GM21723 (cell line): ENCODE results near the gene NOL9.
"Not testable (repeated sequence)": the region's sequence is repeated elsewhere in the genome, so short reads cannot be mapped to it uniquely, and the experiment has no call there.

ENCODE experiments used
- ATAC-seq: cut with Tn5 transposase; IDR thresholded peaks from one replicate; pipeline ENCODE4 v1.9.1; 2021; ENCODE audit warnings: mild to moderate bottlenecking, moderate library complexity; ENCODE audit not compliant: unreplicated experiment

Gene NOL9

GRCh38 chr1:6574818-6575217 is 20.5 kb upstream of the NOL9 start:
- ATAC-seq: no peak

- no peak for ATAC-seq
Observed at GRCh38 chr1:6574025-6574620, 19.8 kb upstream of the NOL9 start.

GRCh38 chr1:6572653-6573383 is 18.5 kb upstream of the NOL9 start:
- ATAC-seq: no peak

GRCh38 chr1:6570987-6571386 is 16.7 kb upstream of the NOL9 start:
- no peak for ATAC-seq

GRCh38 chr1:6570100-6570499 is 15.8 kb upstream of the NOL9 start:
- ATAC-seq: no peak

GRCh38 chr1:6569033-6569432 is 14.7 kb upstream of the NOL9 start:
- no peak for ATAC-seq

- ATAC-seq: no peak
Observed at GRCh38 chr1:6560267-6560666, 6.0 kb upstream of the NOL9 start.

- ATAC-seq: not testable (repeated sequence)
Observed at GRCh38 chr1:6559161-6559560, 4.8 kb upstream of the NOL9 start.

- ATAC-seq: no peak
Observed at GRCh38 chr1:6557597-6557996, 3.3 kb upstream of the NOL9 start.

GRCh38 chr1:6554907-6555778 is 830 bp upstream of the NOL9 start, which contains the start of gene TAS1R1:
Gene TAS1R1 (plus strand): TSS chr1:6555307. CDS start chr1:6555374, 67 bp downstream.
- ATAC-seq: no peak

GRCh38 chr1:6547301-6547700 is 7.0 kb downstream of the NOL9 start:
- ATAC-seq: no peak

GRCh38 chr1:6546326-6546725 is 8.0 kb downstream of the NOL9 start:
- ATAC-seq: no peak

- no peak for ATAC-seq
Observed at GRCh38 chr1:6545276-6546112, 8.8 kb downstream of the NOL9 start.

GRCh38 chr1:6544831-6545230 is 9.5 kb downstream of the NOL9 start:
- no peak for ATAC-seq

- no peak for ATAC-seq
Observed at GRCh38 chr1:6538956-6539355, 15.4 kb downstream of the NOL9 start.

- ATAC-seq: no peak
Observed at GRCh38 chr1:6536291-6536690, 18.0 kb downstream of the NOL9 start.

GRCh38 chr1:6535214-6535613 is 19.1 kb downstream of the NOL9 start:
- ATAC-seq: no peak

- no peak for ATAC-seq
Observed at GRCh38 chr1:6534248-6534822, 20.0 kb downstream of the NOL9 start.

- no peak for ATAC-seq
Observed at GRCh38 chr1:6531996-6532395, 22.3 kb downstream of the NOL9 start.

- ATAC-seq: no peak
Observed at GRCh38 chr1:6530504-6531160, 23.7 kb downstream of the NOL9 start.
